GM19468 (cell line): ENCODE results near the gene RNF150.

Experiments
- ATAC-seq: cut with Tn5 transposase; IDR thresholded peaks from one replicate; pipeline ENCODE4 v1.9.1; 2021; ENCODE audit warnings: mild to moderate bottlenecking, moderate library complexity, moderate number of reproducible peaks; ENCODE audit not compliant: unreplicated experiment; ENCODE audit errors: extremely low read depth

RNF150 gene

DNA sequence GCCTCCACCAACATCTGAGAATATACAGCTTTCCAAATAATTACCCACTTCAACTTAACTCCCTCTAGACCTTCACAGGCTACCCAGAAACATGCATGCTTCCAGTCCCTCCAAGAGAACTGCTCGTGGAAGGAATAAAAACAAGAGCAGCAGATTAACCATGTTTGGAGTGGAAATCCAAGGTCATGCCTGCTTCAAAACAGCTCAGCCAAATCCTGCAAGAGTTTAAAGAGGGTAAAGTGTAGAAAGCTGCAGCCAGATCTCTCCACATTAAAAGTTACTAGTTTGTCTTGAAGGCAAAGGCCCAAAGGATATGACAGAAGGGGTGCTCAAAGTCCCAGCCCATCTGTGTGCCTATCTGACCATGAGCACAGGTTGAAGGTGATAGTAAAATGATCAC lies 139.3 kb downstream of the RNF150 start:
- no peak for ATAC-seq

DNA sequence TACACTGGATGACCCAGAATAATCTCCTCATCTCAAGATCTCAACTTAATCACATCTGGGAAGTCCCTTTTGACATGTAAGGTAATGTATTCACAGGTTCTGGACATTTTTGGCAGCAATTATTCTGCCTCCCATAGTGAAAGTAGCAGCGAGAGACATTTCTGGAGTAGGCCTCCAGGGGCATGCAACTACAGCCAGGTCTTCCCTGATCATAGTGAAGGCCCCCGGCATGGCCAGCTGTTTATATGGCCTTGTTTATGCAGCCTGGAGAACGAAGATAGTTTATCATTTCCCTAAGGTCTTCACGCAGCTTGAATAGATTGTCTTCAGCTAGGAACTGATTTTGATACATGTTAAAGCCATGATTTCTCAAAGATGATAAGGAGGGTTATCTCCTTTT lies 139.9 kb downstream of the RNF150 start:
- no peak for ATAC-seq

DNA sequence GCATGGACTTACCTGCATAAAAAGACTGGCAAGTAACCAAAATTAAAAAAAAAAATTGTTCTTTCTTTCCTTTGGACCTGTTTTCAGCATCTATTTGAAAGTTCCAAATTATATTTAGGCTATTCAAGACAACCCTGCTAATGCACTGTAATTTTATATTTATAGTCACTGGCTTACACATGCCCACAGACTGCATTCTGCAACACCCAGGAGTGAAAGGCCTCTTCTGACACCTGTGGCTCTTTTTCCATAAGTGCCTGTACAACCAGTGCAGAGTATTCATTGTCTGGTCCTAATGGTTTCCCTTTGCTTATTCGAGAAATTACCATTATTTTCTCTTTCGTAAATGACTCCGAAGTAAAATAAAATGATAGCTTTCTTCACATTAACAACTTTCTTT lies 143.3 kb downstream of the RNF150 start:
- no peak for ATAC-seq

DNA sequence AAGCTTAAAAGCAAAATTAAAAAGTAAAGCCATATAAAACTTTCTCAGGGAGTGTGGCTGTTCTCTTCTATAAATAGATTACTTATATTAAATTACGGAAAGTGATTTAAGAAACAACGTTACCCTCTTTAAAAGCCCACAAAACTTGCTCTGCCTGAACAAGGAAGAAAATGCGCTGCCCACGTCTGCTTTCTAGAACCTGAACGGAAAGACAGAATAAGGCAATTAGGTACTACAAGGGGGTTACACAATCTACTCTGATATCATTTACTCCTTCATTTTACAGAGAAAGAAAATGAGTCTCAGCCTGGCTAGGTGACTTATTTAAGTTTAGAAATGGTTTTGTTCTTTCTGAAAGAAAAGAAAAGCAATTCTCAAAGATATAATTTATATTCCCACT lies 147.2 kb downstream of the RNF150 start:
- ATAC-seq: no peak

DNA sequence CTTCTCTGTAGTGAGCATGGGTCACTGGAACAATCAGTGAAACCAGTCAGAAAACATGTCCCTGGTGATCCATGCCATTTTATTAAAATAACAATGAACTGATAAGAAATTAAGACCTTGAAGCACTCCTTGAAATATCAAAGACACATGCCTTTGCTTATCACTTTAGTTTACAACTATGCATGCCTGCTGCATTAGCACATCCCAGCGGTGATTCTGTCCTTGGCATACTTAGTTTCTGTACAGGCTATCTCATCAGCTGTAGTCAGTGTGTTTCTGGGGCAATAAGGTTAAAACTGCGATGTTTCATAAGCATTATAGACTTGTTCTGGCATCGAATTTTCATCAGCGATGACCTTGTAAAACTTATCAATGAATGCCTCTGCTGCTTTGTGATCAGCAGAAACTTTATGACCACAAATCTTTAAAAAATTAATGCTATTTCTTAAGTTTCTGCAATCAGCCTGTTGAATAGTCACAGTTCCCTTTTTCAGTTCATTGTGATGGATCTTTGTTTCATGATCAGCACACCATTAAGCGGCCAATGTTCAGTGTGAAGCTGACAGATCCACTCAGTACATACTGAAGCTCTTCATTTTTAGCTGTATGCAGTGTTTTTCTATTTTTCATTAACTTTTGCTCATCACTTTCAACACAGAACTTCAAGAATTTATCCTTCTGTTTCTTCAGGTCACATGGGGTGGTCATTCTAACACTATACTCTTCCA lies 150.5 kb downstream of the RNF150 start:
- no peak for ATAC-seq

DNA sequence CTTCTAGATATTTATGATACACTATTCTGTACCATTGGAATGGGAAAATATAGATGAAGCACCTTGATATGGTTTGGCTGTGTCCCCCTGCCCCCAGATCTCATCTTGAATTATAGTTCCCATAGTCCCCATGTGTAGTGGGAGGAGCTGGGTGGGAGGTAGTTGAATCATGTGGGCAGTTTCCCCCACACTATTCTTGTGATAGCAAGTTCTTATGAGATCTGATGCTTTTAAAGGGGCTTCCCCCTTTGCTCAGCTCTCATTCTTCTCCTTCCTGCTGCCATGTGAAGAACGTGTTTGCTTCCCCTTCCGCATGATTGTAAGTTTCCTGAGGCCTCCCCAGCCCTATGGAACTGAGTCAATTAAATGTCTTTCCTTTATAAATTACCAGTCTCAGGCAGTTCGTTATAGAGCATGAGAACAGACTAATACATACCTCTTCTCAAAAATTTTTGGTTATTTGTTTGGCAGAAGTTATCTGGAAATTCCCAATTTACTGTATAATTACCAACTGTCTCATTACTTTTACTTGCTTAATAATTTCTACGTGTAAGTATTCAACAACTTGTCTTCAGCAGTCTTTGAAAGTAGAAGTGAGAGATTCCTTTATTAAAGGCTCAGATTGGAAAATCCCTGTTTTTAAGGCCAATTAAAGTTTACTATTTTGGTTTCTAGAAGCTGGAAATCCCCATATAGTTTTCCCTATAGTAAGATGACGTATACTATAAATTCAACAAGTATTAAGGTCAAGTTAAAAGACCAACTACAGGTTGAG lies 152.7 kb downstream of the RNF150 start:
- ATAC-seq: no peak

DNA sequence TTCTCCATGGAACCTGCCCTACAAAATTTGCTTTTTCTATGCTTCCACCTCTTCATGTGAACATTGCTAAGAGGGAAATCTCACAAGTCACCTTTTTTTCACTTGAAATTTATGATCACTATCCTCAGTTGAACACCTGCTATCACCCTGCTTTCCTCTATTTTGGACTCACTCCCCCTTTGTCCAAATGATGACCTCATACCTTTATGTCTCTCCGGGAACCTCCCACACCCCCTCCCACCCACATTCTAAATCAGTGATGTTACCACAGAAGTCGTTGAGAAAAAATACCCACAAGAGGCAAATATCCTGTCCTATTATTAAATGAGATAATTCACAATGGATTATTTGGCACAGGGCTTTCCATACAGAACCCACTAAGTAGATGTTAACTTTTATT lies 156.5 kb downstream of the RNF150 start:
- no peak for ATAC-seq

DNA sequence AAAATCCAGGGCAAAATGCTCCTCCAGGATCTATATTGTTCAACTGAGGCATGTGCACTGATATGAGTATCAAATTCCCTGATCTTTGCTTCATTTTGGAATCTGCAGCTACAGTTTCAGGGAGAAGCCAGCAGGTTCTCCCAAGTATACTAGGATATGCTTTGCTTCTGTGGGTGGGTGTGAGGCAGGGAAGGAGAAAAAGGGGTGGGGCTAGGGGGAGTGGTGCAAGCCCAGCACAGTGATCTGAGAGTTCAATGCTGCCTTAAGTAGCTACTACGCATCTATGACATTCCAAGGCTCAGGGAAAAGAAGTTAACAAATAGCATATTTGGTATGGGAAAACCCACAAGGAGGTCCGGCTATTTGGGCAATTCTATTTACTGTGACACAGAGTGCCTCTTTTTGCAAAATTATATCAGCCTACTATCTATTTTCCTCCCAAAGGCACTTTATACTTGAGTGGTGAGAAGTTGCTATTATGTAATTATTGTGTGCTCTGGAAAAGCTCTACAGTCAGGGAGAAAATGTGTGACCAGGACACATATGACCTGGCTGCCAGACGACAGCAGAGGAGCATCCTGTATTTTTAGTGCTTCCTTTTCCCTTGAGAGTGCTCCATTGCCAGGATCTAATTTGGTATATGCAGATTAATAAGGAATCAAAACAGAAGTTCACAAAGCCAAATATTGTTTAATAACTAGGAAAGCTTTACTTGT lies 162.0 kb downstream of the RNF150 start:
- ATAC-seq: no peak

DNA sequence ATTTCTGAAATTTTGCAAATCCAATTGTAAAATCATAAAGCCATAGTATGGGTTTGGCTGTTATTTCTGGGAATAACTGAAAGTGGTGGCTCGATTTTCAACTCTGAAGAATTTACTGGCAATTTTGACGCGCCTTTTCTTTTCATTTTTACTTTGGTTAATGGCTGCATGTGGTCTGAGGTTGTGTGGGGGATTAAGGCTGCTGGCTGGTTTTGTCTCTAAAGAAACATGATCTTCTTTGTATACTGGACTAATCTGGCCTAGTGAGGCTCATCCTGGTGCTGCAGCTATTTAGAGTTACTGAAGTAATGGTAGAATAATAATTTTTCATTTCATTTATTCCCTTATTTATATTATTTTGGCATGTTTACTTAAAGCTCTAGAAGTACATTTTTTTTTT lies 164.0 kb downstream of the RNF150 start:
- ATAC-seq: no peak

DNA sequence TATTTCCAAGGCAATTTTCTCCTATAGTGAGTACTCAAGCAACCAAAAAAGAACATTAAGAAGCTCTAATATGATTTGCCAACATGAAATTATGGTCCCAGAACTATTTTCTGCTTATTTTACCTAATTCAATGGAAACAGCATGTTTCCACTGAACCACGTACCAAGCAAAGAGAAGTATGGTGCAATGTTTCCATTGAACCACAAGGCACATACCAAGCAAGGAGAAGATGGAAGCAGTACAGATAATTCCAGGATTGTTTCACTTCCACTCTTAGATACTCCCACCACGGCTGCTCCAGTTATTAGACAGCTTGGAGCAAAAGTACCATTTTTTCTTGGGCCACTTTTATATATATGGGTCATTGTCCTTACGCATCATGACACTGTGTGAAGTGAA lies 164.9 kb downstream of the RNF150 start:
- no peak for ATAC-seq

DNA sequence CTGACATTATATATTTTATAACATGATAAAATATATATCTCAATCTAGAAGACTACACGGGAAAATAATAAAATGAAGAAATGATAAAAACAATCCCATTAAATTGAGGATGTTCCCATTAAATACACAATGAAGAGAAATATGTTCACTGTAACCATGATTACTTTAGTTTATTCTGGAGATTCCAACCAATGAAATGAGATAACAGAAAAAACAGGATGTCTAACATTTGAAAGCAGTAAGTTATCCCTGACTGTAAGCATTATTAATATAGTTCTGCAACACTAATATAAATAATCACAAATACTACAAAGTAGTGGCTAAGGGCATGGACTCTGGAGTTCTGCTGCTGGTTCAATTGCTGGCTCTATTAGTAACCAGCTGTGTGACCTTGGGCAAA lies 169.4 kb downstream of the RNF150 start:
- no peak for ATAC-seq

DNA sequence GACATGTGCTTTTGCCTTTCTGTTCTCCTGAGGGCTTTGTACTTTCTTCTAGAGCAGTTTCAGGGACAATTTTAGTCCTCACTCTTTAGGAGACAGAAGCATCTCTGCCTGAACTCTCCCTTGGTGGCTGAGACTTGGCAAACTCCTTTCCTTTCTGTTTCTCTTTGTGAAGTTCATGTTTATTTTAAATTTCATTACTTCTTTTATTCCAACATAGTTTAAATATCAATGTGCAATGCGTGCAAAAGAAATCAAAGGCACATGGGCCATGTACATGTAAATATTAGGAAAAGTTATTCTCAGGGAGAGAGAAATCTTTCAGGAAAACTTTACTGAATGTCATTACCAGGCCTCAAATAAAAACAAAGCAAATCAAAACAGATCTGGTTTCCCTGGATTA lies 177.6 kb downstream of the RNF150 start:
- no peak for ATAC-seq

DNA sequence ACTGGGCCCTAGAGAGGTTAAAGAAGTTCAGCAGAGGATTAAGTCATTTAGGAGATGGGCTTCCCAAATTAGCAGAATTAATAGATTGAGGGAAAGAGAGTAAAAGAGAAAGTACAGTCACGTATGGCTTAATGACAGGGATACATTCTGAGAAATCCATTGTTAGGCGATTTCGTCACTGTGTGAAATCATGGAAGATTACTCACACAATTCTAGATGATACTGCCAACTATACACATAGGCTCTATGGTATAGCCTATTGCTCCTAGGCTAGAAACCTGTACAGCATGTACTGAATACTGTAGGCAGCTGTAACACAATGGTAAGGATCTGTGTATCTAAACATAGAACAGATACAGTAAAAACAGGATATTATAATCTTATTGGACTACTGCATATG lies 180.6 kb downstream of the RNF150 start:
- no peak for ATAC-seq

DNA sequence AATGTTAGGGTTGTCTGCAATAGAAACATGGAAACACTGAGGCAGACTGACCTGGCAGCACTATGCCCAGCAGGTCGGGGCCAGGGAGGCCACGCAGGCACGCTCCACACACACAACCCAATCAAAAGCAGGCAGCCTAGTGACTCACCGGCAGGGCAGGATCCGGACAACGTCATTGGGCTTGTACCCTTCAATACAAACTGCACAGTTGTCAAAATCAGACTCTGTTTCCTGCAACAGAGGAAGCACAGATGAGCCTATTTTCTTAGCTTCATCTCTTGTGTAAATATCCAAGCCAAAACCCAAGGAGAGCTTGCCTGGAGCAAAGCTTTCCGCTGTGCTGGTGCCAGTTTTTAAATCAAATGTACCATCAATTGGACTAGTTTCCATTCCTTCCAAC lies 185.8 kb downstream of the RNF150 start:
- ATAC-seq: no peak

DNA sequence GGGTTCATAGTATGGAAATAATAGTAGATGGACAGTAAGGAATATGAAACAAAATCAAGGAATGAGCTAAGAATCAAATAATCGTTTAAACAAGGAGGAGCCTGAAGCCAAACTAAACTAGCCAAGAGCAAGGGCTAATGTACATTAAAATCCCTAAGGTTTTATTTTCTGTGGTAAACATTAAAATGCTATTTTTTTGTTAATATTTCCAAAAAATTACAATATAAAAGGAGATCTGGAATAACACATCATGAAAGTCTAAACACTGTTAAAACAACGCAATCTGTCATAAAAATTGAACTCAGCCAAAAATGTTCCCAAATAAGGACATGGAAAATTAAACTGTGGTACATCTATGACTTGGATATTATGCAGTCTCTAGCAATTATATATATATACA lies 188.2 kb downstream of the RNF150 start:
- no peak for ATAC-seq

DNA sequence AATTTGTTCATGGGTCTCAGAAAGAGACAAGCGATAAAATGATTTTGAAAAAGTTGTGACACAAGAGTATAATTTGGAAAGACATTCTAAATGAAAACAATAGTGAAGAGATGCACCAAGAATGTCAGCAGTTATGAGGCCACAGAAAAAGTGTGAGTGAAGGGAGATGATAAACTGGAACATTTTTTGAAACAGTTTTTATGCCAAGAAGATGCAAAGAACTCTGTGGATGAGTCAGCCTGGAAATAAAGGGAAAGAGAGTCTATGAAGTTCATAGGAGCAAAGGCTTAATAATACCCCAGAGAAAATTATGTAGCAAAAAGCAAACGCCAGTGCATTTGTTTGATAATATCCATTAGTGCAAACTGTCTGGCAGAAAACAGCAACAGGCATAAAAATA lies 188.7 kb downstream of the RNF150 start:
- no peak for ATAC-seq

DNA sequence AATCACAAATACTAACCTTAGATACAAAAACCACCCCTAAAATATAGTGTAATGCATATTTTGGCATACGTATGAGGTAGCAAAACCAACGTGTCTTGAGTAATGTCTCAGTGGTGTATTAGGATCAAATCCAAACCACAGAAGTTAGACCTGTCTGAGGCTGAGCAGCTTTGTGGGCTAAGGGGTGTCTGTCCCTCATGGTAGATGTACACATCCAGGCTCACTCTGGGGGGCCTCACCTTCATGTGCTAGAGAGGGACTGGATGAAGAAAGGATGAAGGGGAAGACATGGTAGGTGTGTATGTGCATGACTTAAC lies 189.1 kb downstream of the RNF150 start:
- no peak for ATAC-seq

DNA sequence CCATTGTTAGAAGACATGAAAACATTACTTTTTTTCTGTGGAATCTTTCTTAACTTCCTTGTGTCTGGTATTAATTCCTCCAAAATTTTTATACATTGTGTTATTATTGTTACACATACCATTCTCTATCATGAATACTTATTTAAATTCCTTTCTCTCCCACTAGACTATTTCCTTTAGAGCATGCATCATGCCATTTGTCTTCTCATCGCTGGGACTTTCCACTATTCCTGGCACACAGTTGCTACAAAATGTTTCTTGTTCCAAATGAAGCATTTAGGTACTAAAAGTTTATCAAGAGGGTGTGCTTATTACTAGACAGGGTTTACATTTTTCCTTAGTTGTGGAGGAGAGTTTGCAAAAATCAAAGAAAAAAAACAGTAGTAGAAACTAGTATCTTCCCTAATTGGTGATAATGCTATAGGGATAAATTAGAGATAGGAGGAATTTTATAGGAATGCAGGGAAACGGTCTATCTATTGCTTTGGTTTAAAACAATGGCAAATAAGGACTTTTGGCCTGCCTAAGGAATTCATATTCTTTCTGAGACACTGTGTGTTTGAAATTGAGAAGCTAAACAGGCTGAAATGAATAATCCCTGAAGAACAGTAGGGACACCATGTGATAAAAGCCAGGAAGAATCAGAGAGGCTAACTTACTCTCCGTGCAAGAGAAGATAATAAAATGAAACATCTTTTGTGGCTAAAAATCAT lies 189.6 kb downstream of the RNF150 start:
- ATAC-seq: no peak

DNA sequence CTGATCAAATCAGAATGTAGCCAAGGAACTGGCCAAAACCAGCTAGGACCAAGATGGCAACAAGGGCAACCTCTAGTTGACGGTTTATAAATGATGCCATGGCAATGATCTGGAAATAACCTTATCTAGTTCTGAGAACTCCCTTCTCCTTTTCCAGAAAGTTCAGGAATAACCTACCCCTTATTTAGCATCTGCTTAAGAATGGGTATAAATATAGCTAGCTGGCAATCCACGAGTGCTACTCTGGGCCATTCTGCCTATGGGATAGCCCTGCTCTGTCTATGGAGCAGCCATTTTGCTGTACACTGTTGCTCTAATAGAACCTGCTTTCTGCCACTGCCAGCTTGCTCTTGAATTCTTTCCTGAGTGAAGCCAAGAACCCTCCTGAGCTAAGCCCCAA lies 192.7 kb downstream of the RNF150 start:
- no peak for ATAC-seq

DNA sequence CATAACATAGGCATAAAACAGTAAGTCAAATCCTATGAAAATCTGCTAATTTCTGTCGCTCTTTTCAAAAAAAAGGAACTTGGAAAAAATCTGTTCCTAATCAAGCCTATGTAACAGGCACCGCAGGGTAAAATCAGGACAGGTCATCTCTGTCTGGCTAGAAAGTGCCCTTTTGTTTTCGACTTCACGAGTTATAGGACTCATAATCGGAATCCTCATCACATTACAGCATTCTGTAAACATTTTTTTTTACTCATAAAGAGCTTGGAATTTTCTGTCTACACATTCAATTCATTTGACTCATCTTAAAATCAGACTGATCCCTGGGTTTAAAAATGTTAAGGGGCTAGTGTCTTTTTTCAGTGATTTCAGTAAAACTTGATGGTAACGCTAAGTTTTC lies 195.4 kb downstream of the RNF150 start:
- no peak for ATAC-seq

DNA sequence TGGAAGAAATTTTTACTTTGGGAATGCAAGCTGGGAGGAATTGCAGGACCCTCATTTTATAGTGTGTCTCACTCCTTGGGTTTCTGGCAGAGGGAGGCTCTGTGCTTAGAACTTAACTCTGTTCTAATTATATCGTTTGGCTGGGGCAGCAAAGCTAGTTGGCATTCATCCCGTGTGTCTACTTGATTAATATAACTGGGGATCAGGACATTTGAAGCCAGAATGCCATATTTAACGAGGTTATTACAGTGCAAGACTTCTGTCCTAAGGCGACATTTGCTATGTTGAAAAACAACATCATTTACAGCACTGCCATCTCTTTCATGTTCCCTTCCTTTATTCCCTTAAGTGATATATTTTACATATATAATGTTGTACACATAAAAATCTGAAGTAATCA lies 198.0 kb downstream of the RNF150 start:
- no peak for ATAC-seq
